HPDE6-E6E7 (cell line): ENCODE measurements around the gene CAMKMT.
"Not testable (repeated sequence)": the region's sequence is repeated elsewhere in the genome, so short reads cannot be mapped to it uniquely, and the experiment has no call there.

ENCODE experiments used
- DNase-seq: peaks from one replicate; pipeline ENCODE4 v3.0.0; 2011; ENCODE audit warnings: missing footprints; ENCODE audit errors: extremely low spot score

The CAMKMT gene

GRCh38 chr2:44498551-44498950, 136.8 kb downstream of the CAMKMT start:
- no peak for DNase-seq

- not testable (repeated sequence) for DNase-seq
Measured at GRCh38 chr2:44505664-44506063, 143.9 kb downstream of the CAMKMT start.

- DNase-seq, result peak; percentile 27
Measured at GRCh38 chr2:44510246-44510645, 148.5 kb downstream of the CAMKMT start.

- DNase-seq, result no peak
Measured at GRCh38 chr2:44515416-44515815, 153.7 kb downstream of the CAMKMT start.

GRCh38 chr2:44519026-44519425, 157.3 kb downstream of the CAMKMT start:
- DNase-seq, result no peak

- no peak for DNase-seq
Measured at GRCh38 chr2:44522846-44523245, 161.1 kb downstream of the CAMKMT start.

GRCh38 chr2:44524347-44524926, 162.7 kb downstream of the CAMKMT start:
- no peak for DNase-seq

GRCh38 chr2:44526352-44526751, 164.6 kb downstream of the CAMKMT start:
- no peak for DNase-seq

- DNase-seq, result no peak
Measured at GRCh38 chr2:44528595-44528994, 166.8 kb downstream of the CAMKMT start.

GRCh38 chr2:44529448-44529847, 167.7 kb downstream of the CAMKMT start:
- no peak for DNase-seq

GRCh38 chr2:44531289-44531688, 169.5 kb downstream of the CAMKMT start:
- DNase-seq, result no peak

GRCh38 chr2:44532031-44532430, 170.3 kb downstream of the CAMKMT start:
- DNase-seq, result no peak

- no peak for DNase-seq
Measured at GRCh38 chr2:44533508-44533907, 171.8 kb downstream of the CAMKMT start.

GRCh38 chr2:44535376-44535775, 173.6 kb downstream of the CAMKMT start:
- no peak for DNase-seq

GRCh38 chr2:44537264-44537663, 175.5 kb downstream of the CAMKMT start:
- DNase-seq, result no peak

- no peak for DNase-seq
Measured at GRCh38 chr2:44542520-44542919, 180.8 kb downstream of the CAMKMT start.

- peak; percentile 45 for DNase-seq
Measured at GRCh38 chr2:44543773-44544725, 182.3 kb downstream of the CAMKMT start.

GRCh38 chr2:44545005-44545404, 183.3 kb downstream of the CAMKMT start:
- no peak for DNase-seq

- DNase-seq, result no peak
Measured at GRCh38 chr2:44546459-44547127, 184.8 kb downstream of the CAMKMT start.

GRCh38 chr2:44547718-44548117, 186.0 kb downstream of the CAMKMT start:
- no peak for DNase-seq

GRCh38 chr2:44548221-44549098, 186.7 kb downstream of the CAMKMT start:
- no peak for DNase-seq

- peak; percentile 16 for DNase-seq
Measured at GRCh38 chr2:44549099-44549471, 187.3 kb downstream of the CAMKMT start.
